ENCODE results near the gene RALGPS1.

RALGPS1 gene

DNA sequence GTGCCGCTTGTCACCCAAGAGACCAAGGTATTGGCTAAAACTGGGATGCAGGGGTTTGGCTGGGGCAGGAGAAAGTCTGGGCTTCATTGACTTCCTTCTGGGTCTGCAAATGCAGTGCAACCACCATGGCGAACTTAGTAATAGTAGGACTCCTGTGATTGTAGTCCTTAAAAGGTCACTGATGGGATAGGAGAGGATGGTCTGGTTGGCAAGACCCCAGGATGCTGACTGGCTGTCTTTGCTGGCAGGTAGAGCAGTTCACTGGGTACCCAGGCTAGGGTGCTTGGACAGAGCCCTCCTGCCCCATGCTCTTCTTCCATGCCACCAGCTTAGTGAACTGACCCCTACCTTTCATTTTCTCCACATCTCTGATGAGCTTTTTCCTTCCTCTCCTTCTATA is 170.6 kb downstream of the RALGPS1 start:
- Histone ChIP-seq H3K4me2 (ENCODE audit: low read length) (no peak overlapping the region), H3K9me3 (ENCODE audit: insufficient read depth, low read length) (no peaks in the 10 kb centered on the region), H2AFZ (ENCODE audit: low read depth, low read length) (no peak overlapping the region), H4K20me1 (ENCODE audit: insufficient read depth, low read length) (no peaks in the 10 kb centered on the region), H3K36me3 (replicated peaks; ENCODE audit: low read depth, low read length) (no peaks in the 10 kb centered on the region), H3K9ac (ENCODE audit: low read length) (no peak overlapping the region), H3K4me1 (ENCODE audit: low read length) (no peaks in the 10 kb centered on the region), H3K4me3 (ENCODE audit: low read length) (no peak overlapping the region), H3K27ac (ENCODE audit: low read length) (no peak overlapping the region), H3K27me3 (ENCODE audit: low read depth, low read length) (no peaks in the 10 kb centered on the region), H3K79me2 (ENCODE audit: low read length) (no peaks in the 10 kb centered on the region)
- TF ChIP-seq EZH2phosphoT487 (IDR thresholded peaks at IDR 0.05; ENCODE audit: low read depth): no peak
- TF ChIP-seq, protein P1, sequence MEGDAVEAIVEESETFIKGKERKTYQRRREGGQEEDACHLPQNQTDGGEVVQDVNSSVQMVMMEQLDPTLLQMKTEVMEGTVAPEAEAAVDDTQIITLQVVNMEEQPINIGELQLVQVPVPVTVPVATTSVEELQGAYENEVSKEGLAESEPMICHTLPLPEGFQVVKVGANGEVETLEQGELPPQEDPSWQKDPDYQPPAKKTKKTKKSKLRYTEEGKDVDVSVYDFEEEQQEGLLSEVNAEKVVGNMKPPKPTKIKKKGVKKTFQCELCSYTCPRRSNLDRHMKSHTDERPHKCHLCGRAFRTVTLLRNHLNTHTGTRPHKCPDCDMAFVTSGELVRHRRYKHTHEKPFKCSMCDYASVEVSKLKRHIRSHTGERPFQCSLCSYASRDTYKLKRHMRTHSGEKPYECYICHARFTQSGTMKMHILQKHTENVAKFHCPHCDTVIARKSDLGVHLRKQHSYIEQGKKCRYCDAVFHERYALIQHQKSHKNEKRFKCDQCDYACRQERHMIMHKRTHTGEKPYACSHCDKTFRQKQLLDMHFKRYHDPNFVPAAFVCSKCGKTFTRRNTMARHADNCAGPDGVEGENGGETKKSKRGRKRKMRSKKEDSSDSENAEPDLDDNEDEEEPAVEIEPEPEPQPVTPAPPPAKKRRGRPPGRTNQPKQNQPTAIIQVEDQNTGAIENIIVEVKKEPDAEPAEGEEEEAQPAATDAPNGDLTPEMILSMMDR (IDR thresholded peaks at IDR 0.05; ENCODE audit: low read depth, low read length): no peak

DNA sequence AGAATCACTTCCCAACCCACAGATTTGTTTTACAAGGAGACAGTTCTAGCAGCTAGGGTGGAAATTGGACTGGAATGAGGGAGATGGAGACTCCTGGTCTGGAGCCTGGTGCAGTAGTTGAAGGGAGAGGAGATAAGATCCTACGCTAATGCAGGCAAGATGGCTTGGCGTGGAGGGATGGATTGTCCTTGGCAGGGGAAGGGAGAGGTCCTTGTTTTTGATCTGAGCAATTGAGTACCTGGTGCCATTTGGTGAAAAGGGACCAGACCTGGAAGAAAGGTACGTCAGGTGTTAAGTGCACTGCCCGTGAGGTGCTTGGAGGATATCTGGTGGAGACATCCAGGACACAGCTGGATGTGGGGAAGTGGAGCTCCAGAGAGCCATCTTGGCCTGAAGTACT is 172.2 kb downstream of the RALGPS1 start:
- H3K4me1 ChIP-seq (ENCODE audit: low read length): no peaks in the 10 kb centered on the region
- H3K9me3 ChIP-seq (ENCODE audit: insufficient read depth, low read length): no peaks in the 10 kb centered on the region
- no peaks in the 10 kb centered on the region for H3K79me2 ChIP-seq (ENCODE audit: low read length)
- H3K36me3 ChIP-seq (replicated peaks; ENCODE audit: low read depth, low read length): no peaks in the 10 kb centered on the region
- TF ChIP-seq, protein P1 (IDR thresholded peaks at IDR 0.05; ENCODE audit: low read depth, low read length): no peak
- no peak for TF ChIP-seq EZH2phosphoT487 (IDR thresholded peaks at IDR 0.05; ENCODE audit: low read depth)
- no peaks in the 10 kb centered on the region for H4K20me1 ChIP-seq (ENCODE audit: insufficient read depth, low read length)
- no peak overlapping the region for H3K27ac ChIP-seq (ENCODE audit: low read length)
- H2AFZ ChIP-seq (ENCODE audit: low read depth, low read length): no peak overlapping the region
- no peak overlapping the region for H3K4me2 ChIP-seq (ENCODE audit: low read length)
- no peak overlapping the region for H3K4me3 ChIP-seq (ENCODE audit: low read length)
- no peaks in the 10 kb centered on the region for H3K27me3 ChIP-seq (ENCODE audit: low read depth, low read length)
- H3K9ac ChIP-seq (ENCODE audit: low read length): no peak overlapping the region

DNA sequence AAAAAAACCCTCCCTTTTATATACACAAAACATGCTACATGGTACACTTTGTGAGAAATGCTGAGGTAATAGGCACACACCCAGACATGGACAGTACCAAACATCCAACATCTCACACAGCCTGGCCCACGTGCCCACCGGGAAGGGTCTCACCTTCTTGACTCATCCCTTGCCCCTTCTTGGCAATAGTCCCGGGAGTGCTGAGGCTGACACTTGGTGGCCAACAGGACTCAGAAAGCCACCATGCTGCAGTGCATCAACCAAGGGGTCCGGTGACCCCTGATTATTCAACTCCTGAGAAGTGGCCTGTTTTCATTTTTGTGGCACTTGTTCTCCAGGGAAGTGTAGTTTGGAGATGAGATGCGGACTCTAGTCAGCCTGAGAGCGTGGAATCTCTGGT is 172.8 kb downstream of the RALGPS1 start:
- Histone ChIP-seq H3K27me3 (ENCODE audit: low read depth, low read length) (no peaks in the 10 kb centered on the region), H3K4me1 (ENCODE audit: low read length) (no peaks in the 10 kb centered on the region), H3K4me3 (ENCODE audit: low read length) (no peak overlapping the region), H3K9me3 (ENCODE audit: insufficient read depth, low read length) (no peaks in the 10 kb centered on the region), H3K9ac (ENCODE audit: low read length) (no peak overlapping the region), H2AFZ (ENCODE audit: low read depth, low read length) (no peak overlapping the region), H3K36me3 (replicated peaks; ENCODE audit: low read depth, low read length) (no peaks in the 10 kb centered on the region), H3K27ac (ENCODE audit: low read length) (no peak overlapping the region), H3K4me2 (ENCODE audit: low read length) (no peak overlapping the region), H4K20me1 (ENCODE audit: insufficient read depth, low read length) (no peaks in the 10 kb centered on the region), H3K79me2 (ENCODE audit: low read length) (no peaks in the 10 kb centered on the region)
- TF ChIP-seq, protein P1 (IDR thresholded peaks at IDR 0.05; ENCODE audit: low read depth, low read length): no peak
- TF ChIP-seq EZH2phosphoT487 (IDR thresholded peaks at IDR 0.05; ENCODE audit: low read depth): no peak

DNA sequence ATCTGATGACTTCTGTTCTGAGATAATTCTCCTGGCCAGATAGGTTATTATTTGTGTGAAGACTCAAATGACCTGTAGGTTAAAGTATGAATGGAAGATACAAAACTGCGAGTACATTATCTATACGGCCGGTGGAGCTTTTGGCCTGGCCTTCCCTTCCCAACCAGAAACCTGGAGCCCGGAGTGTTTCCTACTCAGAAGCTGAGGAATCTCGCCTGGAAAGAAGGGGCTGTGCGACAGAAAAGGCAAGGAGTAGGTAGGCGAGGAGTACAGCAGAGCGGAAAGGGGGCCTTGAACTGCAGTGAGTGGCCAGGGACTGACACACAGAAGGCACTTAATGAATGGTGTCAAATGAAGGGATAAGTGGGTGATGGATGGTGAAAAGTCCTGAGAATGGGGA is 173.3 kb downstream of the RALGPS1 start:
- no peaks in the 10 kb centered on the region for H3K79me2 ChIP-seq (ENCODE audit: low read length)
- H3K4me2 ChIP-seq (ENCODE audit: low read length): no peak overlapping the region
- H2AFZ ChIP-seq (ENCODE audit: low read depth, low read length): no peak overlapping the region
- no peaks in the 10 kb centered on the region for H3K4me1 ChIP-seq (ENCODE audit: low read length)
- H4K20me1 ChIP-seq (ENCODE audit: insufficient read depth, low read length): no peaks in the 10 kb centered on the region
- H3K9ac ChIP-seq (ENCODE audit: low read length): no peak overlapping the region
- no peak overlapping the region for H3K27ac ChIP-seq (ENCODE audit: low read length)
- H3K36me3 ChIP-seq (replicated peaks; ENCODE audit: low read depth, low read length): no peaks in the 10 kb centered on the region
- H3K4me3 ChIP-seq (ENCODE audit: low read length): no peak overlapping the region
- H3K27me3 ChIP-seq (ENCODE audit: low read depth, low read length): no peaks in the 10 kb centered on the region
- TF ChIP-seq, protein P1 (IDR thresholded peaks at IDR 0.05; ENCODE audit: low read depth, low read length): no peak
- no peak for TF ChIP-seq EZH2phosphoT487 (IDR thresholded peaks at IDR 0.05; ENCODE audit: low read depth)
- no peaks in the 10 kb centered on the region for H3K9me3 ChIP-seq (ENCODE audit: insufficient read depth, low read length)

All from OCI-LY3 (cell line).